Measurements from ENCODE around the gene MXRA8. TPM values are rescaled to one million over a fixed set of nuclear protein-coding genes. Genes with fewer than 3 reads are reported as not detected.
"Not testable (repeated sequence)": the region's sequence is repeated elsewhere in the genome, so short reads cannot be mapped to it uniquely, and the experiment has no call there.

The MXRA8 gene
- total and polyA plus RNA-seq, 4 donors, result 38.5 to 213 (median 66.9) TPM

- Histone ChIP-seq H3K9ac (ENCODE audit: insufficient read depth in 1 of 2, low read length in 2 of 2) (no peak overlapping the region), H3K9me3 (ENCODE audit: control insufficient read depth in 4 of 4, insufficient read depth in 3 of 4, low read length in 3 of 4) (peaks cover 0 to 2% (median 0%) of the 10 kb centered on the region in 4 donors), H3K4me1 (ENCODE audit: control insufficient read depth in 5 of 5, insufficient read depth in 5 of 5, low read length in 5 of 5) (peaks cover 0 to 7% (median 0%) of the 10 kb centered on the region in 5 donors), H3K27ac (ENCODE audit: low read depth in 1 of 2, low read length in 1 of 2) (no peak overlapping the region), H3K27me3 (ENCODE audit: control insufficient read depth in 3 of 3, insufficient read depth in 3 of 3, low read length in 2 of 3) (no peaks in the 10 kb centered on the region), H3K4me3 (no peak overlapping the region), H3K36me3 (ENCODE audit: control insufficient read depth in 4 of 4, insufficient read depth in 4 of 4, low read length in 4 of 4) (peaks cover 26 to 54% (median 36%) of the 10 kb centered on the region in 4 donors)
- 97 to 98% methylated on average over 50 of the region's 50 CpGs for WGBS, 2 donors
- DNase-seq (no peak), ATAC-seq (ENCODE audit: insufficient read depth, low FRiP score) (no peak)
- no peak for TF ChIP-seq CTCF (IDR thresholded peaks at IDR 0.05; ENCODE audit: control extremely low read depth, extremely low read depth)
Observed at GRCh38 chr1:1387098-1388077, 29.0 kb upstream of the MXRA8 start.

- H3K27ac ChIP-seq (ENCODE audit: low read depth in 1 of 2, low read length in 1 of 2), result no peak overlapping the region
- no peaks in the 10 kb centered on the region for H3K27me3 ChIP-seq (ENCODE audit: control insufficient read depth in 3 of 3, insufficient read depth in 3 of 3, low read length in 2 of 3)
- 91 to 93% methylated on average over 8 of the region's 8 CpGs for WGBS, 2 donors
- TF ChIP-seq CTCF (IDR thresholded peaks at IDR 0.05; ENCODE audit: control extremely low read depth, extremely low read depth), result no peak
- ATAC-seq (ENCODE audit: insufficient read depth, low FRiP score) (no peak), DNase-seq (no peak)
- H3K9ac ChIP-seq (ENCODE audit: insufficient read depth in 1 of 2, low read length in 2 of 2), result no peak overlapping the region
- peaks cover 0 to 4% (median 0%) of the 10 kb centered on the region in 5 donors for H3K4me1 ChIP-seq (ENCODE audit: control insufficient read depth in 5 of 5, insufficient read depth in 5 of 5, low read length in 5 of 5)
- peaks cover 0 to 2% (median 0%) of the 10 kb centered on the region in 4 donors for H3K9me3 ChIP-seq (ENCODE audit: control insufficient read depth in 4 of 4, insufficient read depth in 3 of 4, low read length in 3 of 4)
- H3K4me3 ChIP-seq, result no peak overlapping the region
- peaks cover 19 to 52% (median 29%) of the 10 kb centered on the region in 4 donors for H3K36me3 ChIP-seq (ENCODE audit: control insufficient read depth in 4 of 4, insufficient read depth in 4 of 4, low read length in 4 of 4)
Observed at GRCh38 chr1:1385931-1386330, 27.6 kb upstream of the MXRA8 start.

- WGBS, 2 donors, result 95 to 96% methylated on average over 29 of the region's 29 CpGs
- DNase-seq, result not testable (repeated sequence)
Observed at GRCh38 chr1:1385339-1385738, 27.0 kb upstream of the MXRA8 start.

GRCh38 chr1:1381294-1381693 lies 22.9 kb upstream of the MXRA8 start:
- ATAC-seq (ENCODE audit: insufficient read depth, low FRiP score) (no peak), DNase-seq (no peak)
- Histone ChIP-seq H3K4me3 (no peak overlapping the region), H3K27me3 (ENCODE audit: control insufficient read depth in 3 of 3, insufficient read depth in 3 of 3, low read length in 2 of 3) (no peaks in the 10 kb centered on the region), H3K9me3 (ENCODE audit: control insufficient read depth in 4 of 4, insufficient read depth in 3 of 4, low read length in 3 of 4) (no peaks in the 10 kb centered on the region), H3K27ac (ENCODE audit: low read depth in 1 of 2, low read length in 1 of 2) (no peak overlapping the region), H3K4me1 (ENCODE audit: control insufficient read depth in 5 of 5, insufficient read depth in 5 of 5, low read length in 5 of 5) (peaks cover 0 to 1% (median 0%) of the 10 kb centered on the region in 5 donors), H3K36me3 (ENCODE audit: control insufficient read depth in 4 of 4, insufficient read depth in 4 of 4, low read length in 4 of 4) (peaks cover under 1 to 20% (median 8%) of the 10 kb centered on the region in 4 donors), H3K9ac (ENCODE audit: insufficient read depth in 1 of 2, low read length in 2 of 2) (no peak overlapping the region)
- no peak for TF ChIP-seq CTCF (IDR thresholded peaks at IDR 0.05; ENCODE audit: control extremely low read depth, extremely low read depth)
- WGBS, 2 donors, result 84% methylated on average over 8 of the region's 8 CpGs

More at GRCh38 chr1:1385339-1385738, 27.0 kb upstream of the MXRA8 start:
- H3K9ac ChIP-seq (ENCODE audit: insufficient read depth in 1 of 2, low read length in 2 of 2); H3K4me1 ChIP-seq (ENCODE audit: control insufficient read depth in 5 of 5, insufficient read depth in 5 of 5, low read length in 5 of 5); H3K27ac ChIP-seq (ENCODE audit: low read depth in 1 of 2, low read length in 1 of 2); H3K4me3 ChIP-seq; H3K9me3 ChIP-seq (ENCODE audit: control insufficient read depth in 4 of 4, insufficient read depth in 3 of 4, low read length in 3 of 4); H3K27me3 ChIP-seq (ENCODE audit: control insufficient read depth in 3 of 3, insufficient read depth in 3 of 3, low read length in 2 of 3); ATAC-seq (ENCODE audit: insufficient read depth, low FRiP score): not testable (repeated sequence)
- H3K36me3 ChIP-seq (ENCODE audit: control insufficient read depth in 4 of 4, insufficient read depth in 4 of 4, low read length in 4 of 4), result peaks cover 15 to 50% (median 28%) of the 10 kb centered on the region in 4 donors

Measured in lung (tissue), 12 donors.